GM12874 (cell line): Measurements from ENCODE around the gene PTRHD1.

Experiments
- CTCF ChIP-seq: IDR thresholded peaks from 2 replicates; pipeline ENCODE4 v1.5.1; 2011; ENCODE audit warnings: low read depth, mild to moderate bottlenecking, control low read depth, low read length, moderate library complexity; ENCODE audit not compliant: insufficient read depth

Gene PTRHD1

GRCh38 chr2:24832073-24832461 lies 38.9 kb upstream of the PTRHD1 start:
- no peak for TF ChIP-seq CTCF

GRCh38 chr2:24831221-24832072 lies 38.3 kb upstream of the PTRHD1 start:
- no peak for TF ChIP-seq CTCF

- no peak for TF ChIP-seq CTCF
These were observed 37.6 kb upstream of the PTRHD1 start for GRCh38 chr2:24830786-24831185.

- TF ChIP-seq CTCF: no peak
These were observed 37.2 kb upstream of the PTRHD1 start for GRCh38 chr2:24830351-24830750.

- TF ChIP-seq CTCF: no peak
These were observed 35.2 kb upstream of the PTRHD1 start for GRCh38 chr2:24828238-24828996.

GRCh38 chr2:24827321-24828237 lies 34.4 kb upstream of the PTRHD1 start:
- TF ChIP-seq CTCF: peak; percentile 88

- TF ChIP-seq CTCF: no peak
These were observed 33.6 kb upstream of the PTRHD1 start for GRCh38 chr2:24826773-24827145.
